HUES64 (cell line): ENCODE measurements around the gene ITGB1. TPM values are rescaled to one million over a fixed set of nuclear protein-coding genes. Genes with fewer than 3 reads are reported as not detected.
"Not testable (repeated sequence)": the region's sequence is repeated elsewhere in the genome, so short reads cannot be mapped to it uniquely, and the experiment has no call there.

Experiments used
- H3K27ac ChIP-seq: 2 replicates; pipeline ENCODE4 v1.7.0; 2013; ENCODE audit warnings: low read depth, low read length, inconsistent platforms
- H3K27me3 ChIP-seq: 2 replicates; pipeline ENCODE4 v1.6.1; 2013; ENCODE audit warnings: mild to moderate bottlenecking, low read length; ENCODE audit not compliant: insufficient read depth
- H3K36me3 ChIP-seq: 2 replicates; pipeline ENCODE4 v1.6.1; 2013; ENCODE audit warnings: mild to moderate bottlenecking, low read length; ENCODE audit not compliant: insufficient read depth
- H3K4me1 ChIP-seq: 2 replicates; pipeline ENCODE4 v1.6.1; 2013; ENCODE audit warnings: mild to moderate bottlenecking, low read length, moderate library complexity; ENCODE audit not compliant: insufficient read depth
- H3K4me3 ChIP-seq: 2 replicates; pipeline ENCODE4 v1.5.1; 2013; ENCODE audit warnings: mild to moderate bottlenecking, low read length, moderate library complexity
- H3K9ac ChIP-seq: 2 replicates; pipeline ENCODE4 v1.6.1; 2013; ENCODE audit warnings: mild to moderate bottlenecking, low read depth, low read length
- H3K9me3 ChIP-seq: 2 replicates; pipeline ENCODE4 v1.6.1; 2013; ENCODE audit warnings: low read depth, low read length; ENCODE audit not compliant: insufficient read depth
- WGBS: fragments of 150-250, 120-280 bp; methylation state at CpG from one replicate; pipeline ENCODE4 v1.1.7; 2013; ENCODE audit warnings: missing lambda C conversion rate; 5-methylcytosine and 5-hydroxymethylcytosine counted together
- polyA plus RNA-seq, 2 experiments: library from polyadenylated mRNA; stranded (reverse); fragments of 50-300 nt; gene quantifications; one replicate each; pipeline ENCODE4 v1.2.3, GENCODE V29; 2013

ITGB1 gene
- polyA plus RNA-seq (2013, experiment 1 of 2), result 236 TPM
- polyA plus RNA-seq (2013, experiment 2 of 2), result 283 TPM

- H3K27ac ChIP-seq, result peak within 1 kb of the TSS; percentile 100
- no peaks in the 10 kb centered on the region; the same call in 1 of the 2 replicates for H3K36me3 ChIP-seq
- peaks cover 72% of the 10 kb centered on the region for H3K4me1 ChIP-seq
- no peaks in the 10 kb centered on the region for H3K9me3 ChIP-seq
- under 1% methylated on average over 94 of the region's 94 CpGs for WGBS
- H3K4me3 ChIP-seq, result peak within 1 kb of the TSS; percentile 89
- H3K9ac ChIP-seq, result peak within 1 kb of the TSS; percentile 100
- no peaks in the 10 kb centered on the region for H3K27me3 ChIP-seq
Measured at GRCh38 chr10:32958085-32959005, at the start of gene ITGB1. Gene ITGB1, minus strand, starts transcription at chr10:32958230. Its CDS starts 22,672 bp downstream, at chr10:32935558.

GRCh38 chr10:33006342-33006887, 48.4 kb upstream of the ITGB1 start:
- H3K36me3 ChIP-seq, result no peaks in the 10 kb centered on the region
- no peak overlapping the region for H3K9ac ChIP-seq
- H3K27me3 ChIP-seq, result no peaks in the 10 kb centered on the region
- H3K27ac ChIP-seq, result peak overlapping the region; percentile 87; the same call in 1 of the 2 replicates
- 95% methylated on average over 9 of the region's 11 CpGs for WGBS
- H3K4me3 ChIP-seq, result no peak overlapping the region
- peaks cover 28% of the 10 kb centered on the region for H3K4me1 ChIP-seq
- no peaks in the 10 kb centered on the region for H3K9me3 ChIP-seq

- Histone ChIP-seq H3K4me1 (peaks cover 28% of the 10 kb centered on the region), H3K9ac (peak overlapping the region; percentile 76), H3K36me3 (no peaks in the 10 kb centered on the region), H3K27me3 (no peaks in the 10 kb centered on the region), H3K9me3 (no peaks in the 10 kb centered on the region), H3K27ac (peak overlapping the region; percentile 87), H3K4me3 (peak overlapping the region; percentile 52)
- WGBS, result 7% methylated on average over 34 of the region's 34 CpGs
Measured at GRCh38 chr10:33005322-33006301, 47.6 kb upstream of the ITGB1 start.

- H3K9ac ChIP-seq, result no peak overlapping the region
- H3K27me3 ChIP-seq, result no peaks in the 10 kb centered on the region
- H3K27ac ChIP-seq, result no peak overlapping the region
- WGBS, result 93% methylated on average over 4 of the region's 4 CpGs
- H3K9me3 ChIP-seq, result no peaks in the 10 kb centered on the region
- no peaks in the 10 kb centered on the region for H3K36me3 ChIP-seq
- no peak overlapping the region for H3K4me3 ChIP-seq
- peaks cover 12% of the 10 kb centered on the region; the same call in 1 of the 2 replicates for H3K4me1 ChIP-seq
Measured at GRCh38 chr10:33001908-33002492, 44.0 kb upstream of the ITGB1 start.

- H3K9me3 ChIP-seq, H3K27ac ChIP-seq, H3K36me3 ChIP-seq, H3K27me3 ChIP-seq, H3K4me3 ChIP-seq, H3K9ac ChIP-seq, H3K4me1 ChIP-seq: not testable (repeated sequence)
- WGBS, result 92% methylated on average over 7 of the region's 9 CpGs
Measured at GRCh38 chr10:32998060-32998581, 40.1 kb upstream of the ITGB1 start.

GRCh38 chr10:32995751-32996150, 37.7 kb upstream of the ITGB1 start:
- 42% methylated on average over 3 of the region's 3 CpGs for WGBS
- no peak overlapping the region for H3K27ac ChIP-seq
- no peak overlapping the region for H3K4me3 ChIP-seq
- no peaks in the 10 kb centered on the region for H3K9me3 ChIP-seq
- H3K36me3 ChIP-seq, result no peaks in the 10 kb centered on the region
- no peaks in the 10 kb centered on the region for H3K27me3 ChIP-seq
- H3K9ac ChIP-seq, result no peak overlapping the region
- H3K4me1 ChIP-seq, result peaks cover 6% of the 10 kb centered on the region

- H3K9me3 ChIP-seq, result no peaks in the 10 kb centered on the region
- H3K27me3 ChIP-seq, result no peaks in the 10 kb centered on the region
- H3K27ac ChIP-seq, result no peak overlapping the region
- 91% methylated on average over 8 of the region's 9 CpGs for WGBS
- H3K4me3 ChIP-seq, result no peak overlapping the region
- no peaks in the 10 kb centered on the region for H3K36me3 ChIP-seq
- peaks cover 6% of the 10 kb centered on the region for H3K4me1 ChIP-seq
- no peak overlapping the region for H3K9ac ChIP-seq
Measured at GRCh38 chr10:32995066-32995622, 37.1 kb upstream of the ITGB1 start.

GRCh38 chr10:32994632-32995031, 36.6 kb upstream of the ITGB1 start:
- H3K4me3 ChIP-seq, H3K4me1 ChIP-seq, H3K36me3 ChIP-seq, H3K9me3 ChIP-seq, H3K27ac ChIP-seq, H3K9ac ChIP-seq, H3K27me3 ChIP-seq: not testable (repeated sequence)
- WGBS, result 90% methylated on average over 2 of the region's 2 CpGs

- 92% methylated on average over 4 of the region's 4 CpGs for WGBS
- H3K9ac ChIP-seq, H3K27ac ChIP-seq: not testable (repeated sequence)
Measured at GRCh38 chr10:32992310-32992709, 34.3 kb upstream of the ITGB1 start.

GRCh38 chr10:32990811-32991210, 32.8 kb upstream of the ITGB1 start:
- H3K9ac ChIP-seq, result no peak overlapping the region
- H3K4me3 ChIP-seq, result no peak overlapping the region
- H3K27me3 ChIP-seq, result no peaks in the 10 kb centered on the region
- no peak overlapping the region for H3K27ac ChIP-seq
- H3K4me1 ChIP-seq, result peaks cover 7% of the 10 kb centered on the region
- no peaks in the 10 kb centered on the region for H3K36me3 ChIP-seq
- H3K9me3 ChIP-seq, result no peaks in the 10 kb centered on the region

More at GRCh38 chr10:32992310-32992709, 34.3 kb upstream of the ITGB1 start:
- H3K9me3 ChIP-seq, H3K4me1 ChIP-seq, H3K4me3 ChIP-seq, H3K27me3 ChIP-seq, H3K36me3 ChIP-seq: not testable (repeated sequence)
